Cardiac fibroblast (primary cell): ENCODE data around the gene TBC1D4.

Experiments used
- DNase-seq, 2 donors: peaks; one replicate each; pipeline versions ENCODE4 v3.0.0 to v3.0.0-alpha.2; 2010; ENCODE audit warnings: low read depth in 2 of 2
- H3K4me3 ChIP-seq, 2 donors: replicated peaks in 1 of 2; 1 replicate in 1 of 2; 2 replicates in 1 of 2; pipeline ENCODE4 v1.5.1; 2011; ENCODE audit warnings: low read depth in 2 of 2, low read length in 2 of 2, mild to moderate bottlenecking in 2 of 2, moderate library complexity in 1 of 2
- CTCF ChIP-seq: IDR thresholded peaks from one replicate; pipeline ENCODE4 v1.5.1; 2011; ENCODE audit warnings: low read depth, mild to moderate bottlenecking, low read length, inconsistent platforms

The TBC1D4 gene

GRCh38 chr13:75236774-75237173, 245.2 kb downstream of the TBC1D4 start:
- DNase-seq, result no peak
- H3K4me3 ChIP-seq, result no peak overlapping the region
- TF ChIP-seq CTCF, result no peak
